Neural progenitor cell (in vitro differentiated cells): ENCODE measurements around the gene HRK. TPM values are rescaled to one million over a fixed set of nuclear protein-coding genes. Genes with fewer than 3 reads are reported as not detected.
"Not testable (repeated sequence)": the region's sequence is repeated elsewhere in the genome, so short reads cannot be mapped to it uniquely, and the experiment has no call there.

Experiments used
- DNase-seq: peaks from one replicate; pipeline ENCODE4 v3.0.0-alpha.2; 2016; ENCODE audit warnings: low spot score
- H2AFZ ChIP-seq: fragments of 200-600 bp; sonication (generic); replicated peaks from 2 replicates; pipeline ENCODE4 v1.6.1; 2016; ENCODE audit warnings: antibody characterized with exemption
- H3F3A ChIP-seq: fragments of 200-600 bp; sonication (generic); 2 replicates; pipeline ENCODE4 v1.6.1; 2016; ENCODE audit warnings: antibody characterized with exemption, low read depth
- H3K27ac ChIP-seq: fragments of 200-600 bp; sonication (generic); 2 replicates; pipeline ENCODE4 v1.5.1; 2016; ENCODE audit warnings: mild to moderate bottlenecking
- H3K27me3 ChIP-seq: fragments of 200-600 bp; sonication (generic); 2 replicates; pipeline ENCODE4 v1.6.1; 2016; ENCODE audit warnings: mild to moderate bottlenecking, moderate library complexity
- H3K36me3 ChIP-seq: fragments of 200-600 bp; sonication (generic); 2 replicates; pipeline ENCODE4 v1.5.1; 2016
- H3K4me1 ChIP-seq: fragments of 200-600 bp; sonication (generic); 2 replicates; pipeline ENCODE4 v1.6.1; 2016; ENCODE audit warnings: mixed run types
- H3K4me2 ChIP-seq: fragments of 200-600 bp; sonication (generic); 2 replicates; pipeline ENCODE4 v1.6.1; 2016
- H3K4me3 ChIP-seq: fragments of 200-600 bp; sonication (generic); 2 replicates; pipeline ENCODE4 v1.5.1; 2016
- H3K79me2 ChIP-seq: fragments of 200-600 bp; sonication (generic); 2 replicates; pipeline ENCODE4 v1.6.1; 2016; ENCODE audit warnings: low read depth
- H3K9ac ChIP-seq: fragments of 200-600 bp; sonication (generic); 2 replicates; pipeline ENCODE4 v1.6.1; 2016
- H3K9me3 ChIP-seq: fragments of 200-600 bp; sonication (generic); 2 replicates; pipeline ENCODE4 v1.5.1; 2016; ENCODE audit warnings: low read depth
- H4K20me1 ChIP-seq: fragments of 200-600 bp; sonication (generic); 2 replicates; pipeline ENCODE4 v1.6.1; 2016; ENCODE audit warnings: low read depth
- H3K27ac Mint-ChIP-seq: 3 replicates; pipeline ENCODE4 v1.8.0; 2021; ENCODE audit warnings: mixed read lengths
- H3K27me3 Mint-ChIP-seq: 2 replicates; pipeline ENCODE4 v1.8.0; 2022; ENCODE audit warnings: low read depth, mild to moderate bottlenecking, inconsistent platforms, moderate library complexity, mixed read lengths; ENCODE audit not compliant: insufficient read depth
- H3K36me3 Mint-ChIP-seq: 3 replicates; pipeline ENCODE4 v1.8.0; 2021; ENCODE audit warnings: mixed read lengths
- H3K4me1 Mint-ChIP-seq: 3 replicates; pipeline ENCODE4 v1.8.0; 2021; ENCODE audit warnings: mixed read lengths
- H3K4me3 Mint-ChIP-seq: 3 replicates; pipeline ENCODE4 v1.8.0; 2021; ENCODE audit warnings: mild to moderate bottlenecking, moderate library complexity, mixed read lengths
- H3K9me3 Mint-ChIP-seq: 3 replicates; pipeline ENCODE4 v1.8.0; 2020; ENCODE audit warnings: mixed read lengths
- EZH2 ChIP-seq: fragments of 200-600 bp; sonication (generic); IDR thresholded peaks from 2 replicates; pipeline ENCODE4 v1.6.1; 2017; ENCODE audit warnings: antibody characterized with exemption, mild to moderate bottlenecking, moderate library complexity
- EZH2phosphoT487 ChIP-seq: fragments of 200-600 bp; sonication (generic); IDR thresholded peaks from 2 replicates; pipeline ENCODE4 v1.6.1; 2017; ENCODE audit warnings: antibody characterized with exemption
- total RNA-seq: library from RNA; depleted of rRNA; stranded (reverse); fragments of >200 nt; gene quantifications from 2 replicates; pipeline ENCODE4 v1.2.3, GENCODE V29; 2015; ENCODE audit warnings: low replicate concordance
- TF ChIP-seq, protein P1 (sequence below): fragments of 200-600 bp; sonication (generic); IDR thresholded peaks from 2 replicates; pipeline ENCODE4 v1.5.1; 2017; ENCODE audit warnings: antibody characterized with exemption, mild to moderate bottlenecking

Gene HRK
- total RNA-seq, 1 donor from 2014 or later, result not detected

DNA sequence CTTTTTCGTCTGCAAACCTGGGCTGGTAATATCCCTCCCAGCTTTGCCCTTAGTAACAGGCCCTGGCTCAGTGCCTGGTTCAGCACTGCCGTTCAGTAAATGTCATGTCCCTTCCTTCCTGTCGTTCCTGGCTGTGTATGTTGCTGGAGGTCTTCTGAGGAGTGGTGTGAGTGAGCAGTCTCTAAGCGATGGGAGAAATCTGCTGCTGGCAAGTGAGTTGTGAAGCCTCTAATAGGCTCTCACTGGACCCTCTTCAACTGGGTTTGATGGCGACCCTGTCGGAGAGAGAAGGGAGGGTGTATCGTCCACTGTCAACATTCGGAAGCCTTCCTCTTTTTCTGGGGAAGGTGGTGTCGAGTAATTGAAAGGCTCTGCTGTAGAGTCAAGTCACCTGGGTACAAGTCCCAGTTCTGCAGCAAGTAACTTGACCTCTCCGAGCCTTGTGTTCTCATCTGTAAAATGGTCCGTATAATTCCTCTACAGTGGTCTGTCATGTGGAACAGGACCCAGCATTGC lies 62.8 kb downstream of the HRK start:
- peak overlapping the region; percentile 98 for H3K9ac ChIP-seq
- TF ChIP-seq EZH2phosphoT487, result no peak
- TF ChIP-seq, protein P1, sequence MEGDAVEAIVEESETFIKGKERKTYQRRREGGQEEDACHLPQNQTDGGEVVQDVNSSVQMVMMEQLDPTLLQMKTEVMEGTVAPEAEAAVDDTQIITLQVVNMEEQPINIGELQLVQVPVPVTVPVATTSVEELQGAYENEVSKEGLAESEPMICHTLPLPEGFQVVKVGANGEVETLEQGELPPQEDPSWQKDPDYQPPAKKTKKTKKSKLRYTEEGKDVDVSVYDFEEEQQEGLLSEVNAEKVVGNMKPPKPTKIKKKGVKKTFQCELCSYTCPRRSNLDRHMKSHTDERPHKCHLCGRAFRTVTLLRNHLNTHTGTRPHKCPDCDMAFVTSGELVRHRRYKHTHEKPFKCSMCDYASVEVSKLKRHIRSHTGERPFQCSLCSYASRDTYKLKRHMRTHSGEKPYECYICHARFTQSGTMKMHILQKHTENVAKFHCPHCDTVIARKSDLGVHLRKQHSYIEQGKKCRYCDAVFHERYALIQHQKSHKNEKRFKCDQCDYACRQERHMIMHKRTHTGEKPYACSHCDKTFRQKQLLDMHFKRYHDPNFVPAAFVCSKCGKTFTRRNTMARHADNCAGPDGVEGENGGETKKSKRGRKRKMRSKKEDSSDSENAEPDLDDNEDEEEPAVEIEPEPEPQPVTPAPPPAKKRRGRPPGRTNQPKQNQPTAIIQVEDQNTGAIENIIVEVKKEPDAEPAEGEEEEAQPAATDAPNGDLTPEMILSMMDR, result no peak
- peaks cover 36% of the 10 kb centered on the region for H3F3A ChIP-seq
- H3K27me3 Mint-ChIP-seq, result peaks cover 5% of the 10 kb centered on the region
- no peaks in the 10 kb centered on the region for H3K27me3 ChIP-seq
- peak overlapping the region; percentile 86 for H3K4me2 ChIP-seq
- no peaks in the 10 kb centered on the region for H3K9me3 ChIP-seq
- H3K79me2 ChIP-seq, result peaks cover 11% of the 10 kb centered on the region
- H3K4me1 ChIP-seq, result peaks cover 12% of the 10 kb centered on the region
- peak overlapping the region; percentile 95 for H2AFZ ChIP-seq
- H3K36me3 Mint-ChIP-seq, result peaks cover 3% of the 10 kb centered on the region
- peak overlapping the region; percentile 99 for H3K27ac Mint-ChIP-seq
- no peaks in the 10 kb centered on the region for H3K9me3 Mint-ChIP-seq
- peaks cover 29% of the 10 kb centered on the region for H3K4me1 Mint-ChIP-seq
- peak overlapping the region; percentile 95 for H3K4me3 ChIP-seq
- H4K20me1 ChIP-seq, result no peaks in the 10 kb centered on the region
- no peaks in the 10 kb centered on the region for H3K36me3 ChIP-seq
- DNase-seq, result no peak
- H3K4me3 Mint-ChIP-seq, result peak overlapping the region; percentile 96
- peak overlapping the region; percentile 99 for H3K27ac ChIP-seq

DNA sequence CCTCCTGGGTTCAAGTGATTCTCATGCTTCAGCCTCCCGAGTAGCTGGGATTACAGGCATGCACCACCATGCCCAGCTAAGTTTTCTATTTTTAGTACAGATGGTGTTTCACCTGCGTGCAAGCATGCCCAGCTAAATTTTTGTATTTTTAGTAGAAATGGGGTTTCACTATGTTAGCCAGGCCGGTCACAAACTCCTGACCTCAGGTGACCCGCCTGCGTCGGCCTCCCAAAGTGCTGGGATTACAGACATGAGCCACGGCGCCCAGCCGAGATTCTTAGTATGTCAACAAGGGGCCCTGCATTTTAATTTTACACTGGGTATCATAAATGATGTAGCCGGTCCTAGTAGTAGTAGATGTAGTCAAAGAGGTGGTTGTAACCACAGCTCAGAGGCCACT lies 66.5 kb downstream of the HRK start:
- DNase-seq, H3K27ac Mint-ChIP-seq: not testable (repeated sequence)

DNA sequence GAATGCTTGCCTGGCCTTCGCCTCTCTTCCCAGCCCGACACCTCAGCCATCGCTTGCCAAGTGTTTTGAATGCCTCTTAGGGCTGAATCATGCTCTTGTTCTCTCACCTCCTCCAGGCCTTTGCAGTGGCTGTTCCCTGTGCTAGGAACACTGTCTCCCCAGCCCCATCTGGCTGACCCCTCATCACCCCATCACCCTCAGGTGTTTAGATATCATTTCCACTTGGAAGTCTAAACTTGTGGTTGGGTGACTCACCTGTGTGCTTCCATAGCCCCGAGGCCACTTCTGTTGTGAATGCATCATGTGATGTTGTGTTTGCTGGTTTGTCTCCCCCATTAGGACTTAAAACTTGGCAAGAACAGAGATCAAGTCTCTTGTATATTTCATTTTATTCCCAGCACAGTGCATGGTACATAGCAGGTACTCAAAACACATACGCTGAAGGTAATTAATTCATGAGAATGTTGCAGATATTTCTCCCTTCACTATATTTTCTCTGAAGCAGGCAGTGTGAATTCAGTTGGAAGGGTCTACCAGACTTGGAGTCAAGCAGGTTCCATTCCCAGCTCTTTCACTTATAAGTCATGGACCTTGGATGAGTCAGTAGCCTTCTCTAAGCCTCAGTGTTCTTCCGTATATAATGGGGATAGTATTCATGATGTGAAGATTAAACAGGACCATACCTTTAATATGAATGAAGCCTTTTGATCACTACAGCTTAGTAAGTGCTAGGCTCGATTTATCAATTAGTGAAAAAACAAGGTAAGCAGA lies 67.8 kb downstream of the HRK start:
- H3K79me2 ChIP-seq, result peaks cover 8% of the 10 kb centered on the region
- no peak overlapping the region for H3K27ac ChIP-seq
- Mint-ChIP-seq H3K27ac (no peak overlapping the region), H3K9me3 (no peaks in the 10 kb centered on the region), H3K4me1 (peaks cover 7% of the 10 kb centered on the region), H3K27me3 (no peaks in the 10 kb centered on the region), H3K36me3 (peaks cover 3% of the 10 kb centered on the region), H3K4me3 (no peak overlapping the region)
- no peaks in the 10 kb centered on the region for H3K9me3 ChIP-seq
- H4K20me1 ChIP-seq, result no peaks in the 10 kb centered on the region
- no peak overlapping the region for H3K4me3 ChIP-seq
- no peaks in the 10 kb centered on the region for H3K27me3 ChIP-seq
- H3K36me3 ChIP-seq, result no peaks in the 10 kb centered on the region
- H3K4me2 ChIP-seq, result no peak overlapping the region
- no peak overlapping the region for H2AFZ ChIP-seq
- peaks cover 5% of the 10 kb centered on the region for H3K4me1 ChIP-seq
- H3K9ac ChIP-seq, result no peak overlapping the region
- TF ChIP-seq, protein P1, result no peak
- TF ChIP-seq EZH2, result no peak
- TF ChIP-seq EZH2phosphoT487, result no peak
- H3F3A ChIP-seq, result peaks cover 12% of the 10 kb centered on the region
- no peak for DNase-seq

More for the DNA sequence above, 66.5 kb downstream of the HRK start:
- H3K4me2 ChIP-seq, H2AFZ ChIP-seq, H3K9ac ChIP-seq, H3K4me1 ChIP-seq, H3K9me3 Mint-ChIP-seq, H3K4me3 Mint-ChIP-seq, H3K36me3 ChIP-seq, H3K36me3 Mint-ChIP-seq, H4K20me1 ChIP-seq, H3K27me3 ChIP-seq, H3K27ac ChIP-seq, H3K27me3 Mint-ChIP-seq, H3K9me3 ChIP-seq, H3K4me3 ChIP-seq: not testable (repeated sequence)
- peaks cover 25% of the 10 kb centered on the region for H3F3A ChIP-seq
- H3K79me2 ChIP-seq, result peaks cover 11% of the 10 kb centered on the region
- peaks cover 15% of the 10 kb centered on the region for H3K4me1 Mint-ChIP-seq

DNA sequence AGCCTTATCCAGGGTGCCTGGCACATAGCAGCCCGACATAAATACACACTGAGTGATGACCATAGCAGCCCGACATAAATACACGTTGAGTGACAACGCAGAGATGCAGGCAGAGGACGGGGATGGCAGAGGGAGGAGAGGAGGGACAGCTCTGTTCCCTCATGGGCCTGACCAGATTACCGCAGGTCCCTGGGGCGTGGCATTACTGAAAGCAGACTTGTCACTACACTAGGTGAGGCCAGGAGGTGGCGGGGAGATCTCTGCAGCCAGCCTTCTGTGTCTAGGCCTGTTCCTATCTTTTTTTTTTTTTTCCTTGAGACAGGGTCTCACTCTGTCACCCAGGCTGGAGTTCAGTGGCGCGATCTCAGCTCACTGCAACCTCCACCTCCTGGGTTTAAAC lies 69.0 kb downstream of the HRK start:
- Mint-ChIP-seq H3K4me1 (no peaks in the 10 kb centered on the region), H3K27ac (no peak overlapping the region), H3K4me3 (no peak overlapping the region), H3K36me3 (peaks cover 3% of the 10 kb centered on the region), H3K9me3 (no peaks in the 10 kb centered on the region), H3K27me3 (peaks cover 2% of the 10 kb centered on the region)
- no peaks in the 10 kb centered on the region for H3K79me2 ChIP-seq
- no peak overlapping the region for H2AFZ ChIP-seq
- H3K4me2 ChIP-seq, result no peak overlapping the region
- DNase-seq, result no peak
- no peak overlapping the region for H3K27ac ChIP-seq
- TF ChIP-seq, protein P1, result no peak
- no peak for TF ChIP-seq EZH2phosphoT487
- no peak for TF ChIP-seq EZH2
- no peaks in the 10 kb centered on the region for H3K27me3 ChIP-seq
- no peaks in the 10 kb centered on the region for H4K20me1 ChIP-seq
- H3K4me1 ChIP-seq, result no peaks in the 10 kb centered on the region
- H3K9me3 ChIP-seq, result no peaks in the 10 kb centered on the region
- no peak overlapping the region for H3K4me3 ChIP-seq
- no peak overlapping the region for H3K9ac ChIP-seq
- H3F3A ChIP-seq, result no peaks in the 10 kb centered on the region
- no peaks in the 10 kb centered on the region for H3K36me3 ChIP-seq
